Measurements from ENCODE around the gene POU2AF2.
"Not testable (repeated sequence)": the region's sequence is repeated elsewhere in the genome, so short reads cannot be mapped to it uniquely, and the experiment has no call there.

The POU2AF2 gene

DNA sequence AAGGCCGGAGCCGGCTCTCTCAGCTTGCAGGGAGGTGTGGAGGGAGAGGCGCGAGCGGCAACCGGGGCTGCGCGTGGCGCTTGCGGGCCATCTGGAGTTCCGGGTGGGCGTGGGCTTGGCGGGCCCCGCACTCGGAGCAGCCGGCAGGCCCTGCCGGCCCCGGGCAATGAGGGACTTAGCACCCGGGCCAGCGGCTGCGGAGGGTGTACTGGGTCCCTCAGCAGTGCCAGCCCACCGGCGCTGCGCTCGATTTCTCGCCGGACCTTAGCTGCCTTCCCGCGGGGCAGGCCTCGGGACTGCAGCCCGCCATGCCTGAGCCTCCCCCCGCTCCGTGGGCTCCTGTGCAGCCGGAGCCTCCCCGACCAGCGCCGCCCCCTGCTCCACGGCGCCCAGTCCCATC is 23.6 kb upstream of the POU2AF2 start:
- H3K4me1 ChIP-seq (ENCODE audit: control insufficient read depth, insufficient read depth, low read length); H3K9me3 ChIP-seq (ENCODE audit: control insufficient read depth, low read length); H3K4me3 ChIP-seq (ENCODE audit: insufficient read depth, low read depth, low read length); H3K36me3 ChIP-seq (ENCODE audit: control insufficient read depth, insufficient read depth, low read length); H3K27ac ChIP-seq (ENCODE audit: insufficient read depth, low read depth, low read length, poor library complexity, severe bottlenecking); H3K27me3 ChIP-seq (ENCODE audit: control insufficient read depth, insufficient read depth, low read length, poor library complexity, severe bottlenecking): not testable (repeated sequence)
- WGBS, 2 experiments, result 94% methylated on average over 39 of the region's 39 CpGs

DNA sequence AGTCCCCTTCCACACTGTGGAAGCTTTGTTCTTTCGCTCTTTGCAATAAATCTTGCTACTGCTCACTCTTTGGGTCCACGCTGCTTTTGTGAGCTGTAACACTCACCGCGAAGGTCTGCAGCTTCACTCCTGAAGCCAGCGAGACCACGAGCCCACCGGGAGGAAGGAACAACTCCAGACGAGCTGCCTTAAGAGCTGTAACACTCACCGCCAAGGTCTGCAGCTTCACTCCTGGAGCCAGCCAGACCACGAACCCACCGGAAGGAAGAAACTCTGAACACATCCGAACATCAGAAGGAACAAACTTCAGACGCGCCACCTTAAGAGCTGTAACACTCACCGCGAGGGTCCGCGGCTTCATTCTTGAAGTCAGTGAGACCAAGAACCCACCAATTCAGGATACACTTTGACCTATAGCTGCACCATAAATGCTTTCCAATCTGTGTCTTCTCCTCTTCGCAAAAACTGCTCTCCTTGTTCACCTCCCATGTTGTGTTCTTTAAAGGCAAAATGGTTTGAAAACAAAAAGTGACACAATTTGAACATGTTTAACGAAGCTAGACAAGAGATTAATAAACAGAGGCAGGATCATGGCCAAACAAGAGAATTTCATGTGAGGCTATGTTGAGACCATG is 22.6 kb upstream of the POU2AF2 start:
- H3K9me3 ChIP-seq (ENCODE audit: control insufficient read depth, low read length); H3K36me3 ChIP-seq (ENCODE audit: control insufficient read depth, insufficient read depth, low read length); H3K4me3 ChIP-seq (ENCODE audit: insufficient read depth, low read depth, low read length); H3K27ac ChIP-seq (ENCODE audit: insufficient read depth, low read depth, low read length, poor library complexity, severe bottlenecking); H3K27me3 ChIP-seq (ENCODE audit: control insufficient read depth, insufficient read depth, low read length, poor library complexity, severe bottlenecking); H3K4me1 ChIP-seq (ENCODE audit: control insufficient read depth, insufficient read depth, low read length): not testable (repeated sequence)
- 93% methylated on average over 20 of the region's 20 CpGs for WGBS, 2 experiments

DNA sequence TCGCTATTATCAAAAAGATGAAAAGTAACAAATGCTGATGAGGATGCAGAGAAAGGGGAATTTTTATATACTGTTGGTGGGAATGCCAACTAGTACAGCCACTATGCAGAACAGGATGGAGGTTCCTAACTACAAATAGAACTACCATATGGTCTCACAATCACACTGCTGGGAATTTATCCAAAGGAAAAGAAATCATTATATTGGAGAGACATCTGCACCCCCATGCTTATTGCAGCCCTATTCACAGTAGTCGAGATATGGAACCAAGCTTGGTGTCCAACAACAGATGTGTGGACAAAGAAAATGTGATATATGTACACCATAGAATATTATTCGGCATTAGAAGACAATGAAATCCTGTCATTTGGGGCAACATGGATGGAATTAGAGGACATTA is 19.6 kb upstream of the POU2AF2 start:
- Histone ChIP-seq H3K27me3 (ENCODE audit: control insufficient read depth, insufficient read depth, low read length, poor library complexity, severe bottlenecking) (no peaks in the 10 kb centered on the region), H3K4me3 (ENCODE audit: insufficient read depth, low read depth, low read length) (no peak overlapping the region), H3K9me3 (ENCODE audit: control insufficient read depth, low read length) (no peaks in the 10 kb centered on the region), H3K27ac (ENCODE audit: insufficient read depth, low read depth, low read length, poor library complexity, severe bottlenecking) (no peak overlapping the region), H3K36me3 (ENCODE audit: control insufficient read depth, insufficient read depth, low read length) (no peaks in the 10 kb centered on the region), H3K4me1 (ENCODE audit: control insufficient read depth, insufficient read depth, low read length) (no peaks in the 10 kb centered on the region)
- WGBS, 2 experiments, result 83 to 86% methylated on average over 3 of the region's 3 CpGs

DNA sequence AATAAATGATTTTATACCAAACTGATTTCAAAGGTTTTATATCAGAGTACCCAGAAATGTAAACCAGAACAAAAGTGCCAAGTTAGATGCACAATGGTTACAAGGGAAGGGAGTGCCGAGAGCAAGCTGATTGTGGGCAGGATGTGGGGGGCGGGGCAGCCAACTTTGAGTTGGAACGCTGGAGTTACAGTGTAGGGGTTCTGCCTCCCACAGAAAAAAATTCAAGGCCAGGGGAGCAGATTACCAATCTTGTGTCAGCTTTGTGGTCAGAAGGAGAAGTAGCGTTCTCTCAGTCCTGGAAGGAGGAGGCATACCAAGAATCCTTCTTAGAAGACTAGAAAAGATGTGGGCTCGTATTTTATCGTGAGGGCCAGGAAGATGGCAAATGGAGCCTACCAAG is 15.9 kb upstream of the POU2AF2 start:
- H3K27me3 ChIP-seq (ENCODE audit: control insufficient read depth, insufficient read depth, low read length, poor library complexity, severe bottlenecking), result no peaks in the 10 kb centered on the region
- no peak overlapping the region for H3K4me3 ChIP-seq (ENCODE audit: insufficient read depth, low read depth, low read length)
- no peaks in the 10 kb centered on the region for H3K4me1 ChIP-seq (ENCODE audit: control insufficient read depth, insufficient read depth, low read length)
- no peak overlapping the region for H3K27ac ChIP-seq (ENCODE audit: insufficient read depth, low read depth, low read length, poor library complexity, severe bottlenecking)
- WGBS, 2 experiments, result 86 to 89% methylated on average over 6 of the region's 6 CpGs
- no peaks in the 10 kb centered on the region for H3K36me3 ChIP-seq (ENCODE audit: control insufficient read depth, insufficient read depth, low read length)
- H3K9me3 ChIP-seq (ENCODE audit: control insufficient read depth, low read length), result no peaks in the 10 kb centered on the region

DNA sequence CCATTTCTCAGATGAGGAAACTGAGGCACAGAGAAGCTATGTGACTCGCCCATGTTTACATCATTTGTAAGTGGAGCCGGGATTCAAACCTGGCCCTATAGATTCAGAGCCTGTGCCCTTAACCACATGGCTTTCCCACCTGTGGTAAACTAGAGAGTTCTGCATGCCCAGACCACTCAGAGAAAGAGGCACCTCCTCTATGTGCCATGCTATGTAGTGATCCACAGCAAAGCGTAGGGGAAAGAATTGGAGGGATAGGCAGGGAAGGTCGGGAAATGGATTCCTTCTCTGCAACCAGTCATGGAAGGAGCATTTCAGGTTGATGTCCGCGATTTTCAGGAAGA is 15.4 kb upstream of the POU2AF2 start:
- Histone ChIP-seq H3K27ac (ENCODE audit: insufficient read depth, low read depth, low read length, poor library complexity, severe bottlenecking) (no peak overlapping the region), H3K4me3 (ENCODE audit: insufficient read depth, low read depth, low read length) (no peak overlapping the region), H3K27me3 (ENCODE audit: control insufficient read depth, insufficient read depth, low read length, poor library complexity, severe bottlenecking) (no peaks in the 10 kb centered on the region), H3K9me3 (ENCODE audit: control insufficient read depth, low read length) (no peaks in the 10 kb centered on the region), H3K36me3 (ENCODE audit: control insufficient read depth, insufficient read depth, low read length) (no peaks in the 10 kb centered on the region), H3K4me1 (ENCODE audit: control insufficient read depth, insufficient read depth, low read length) (no peaks in the 10 kb centered on the region)
- 56 to 57% methylated on average over 6 of the region's 6 CpGs for WGBS, 2 experiments

- Histone ChIP-seq H3K27me3 (ENCODE audit: control insufficient read depth, insufficient read depth, low read length, poor library complexity, severe bottlenecking) (no peaks in the 10 kb centered on the region), H3K27ac (ENCODE audit: insufficient read depth, low read depth, low read length, poor library complexity, severe bottlenecking) (no peak overlapping the region), H3K36me3 (ENCODE audit: control insufficient read depth, insufficient read depth, low read length) (no peaks in the 10 kb centered on the region), H3K4me3 (ENCODE audit: insufficient read depth, low read depth, low read length) (no peak overlapping the region), H3K4me1 (ENCODE audit: control insufficient read depth, insufficient read depth, low read length) (no peaks in the 10 kb centered on the region), H3K9me3 (ENCODE audit: control insufficient read depth, low read length) (no peaks in the 10 kb centered on the region)
- 80% methylated on average over 3 of the region's 3 CpGs for WGBS, 2 experiments
Observed at GRCh38 chr11:111231836-111232235, 13.7 kb upstream of the POU2AF2 start.

DNA sequence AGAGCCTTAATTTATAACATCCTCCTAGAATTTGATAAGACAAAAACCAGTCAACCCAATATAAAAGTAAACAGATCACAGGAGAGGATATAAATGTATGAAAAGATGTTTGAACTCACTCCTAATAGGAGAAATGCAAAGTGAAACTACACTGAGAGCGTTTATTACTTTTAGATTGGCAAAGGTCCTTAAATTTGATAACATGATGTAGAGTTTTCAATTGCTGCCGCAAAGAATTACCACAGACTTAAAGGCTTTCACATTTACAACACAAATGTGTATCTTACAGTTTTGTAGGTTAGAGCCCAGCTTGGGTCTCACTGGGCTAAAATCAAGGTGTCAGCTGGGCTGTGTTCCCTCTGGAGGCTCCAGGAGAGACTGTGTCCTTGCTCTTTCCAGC is 9.1 kb upstream of the POU2AF2 start:
- H3K9me3 ChIP-seq (ENCODE audit: control insufficient read depth, low read length), result no peaks in the 10 kb centered on the region
- WGBS, 2 experiments, result 88 to 100% methylated on average over 2 of the region's 2 CpGs
- H3K27me3 ChIP-seq (ENCODE audit: control insufficient read depth, insufficient read depth, low read length, poor library complexity, severe bottlenecking), result no peaks in the 10 kb centered on the region
- no peak overlapping the region for H3K4me3 ChIP-seq (ENCODE audit: insufficient read depth, low read depth, low read length)
- H3K27ac ChIP-seq (ENCODE audit: insufficient read depth, low read depth, low read length, poor library complexity, severe bottlenecking), result no peak overlapping the region
- no peaks in the 10 kb centered on the region for H3K36me3 ChIP-seq (ENCODE audit: control insufficient read depth, insufficient read depth, low read length)
- H3K4me1 ChIP-seq (ENCODE audit: control insufficient read depth, insufficient read depth, low read length), result no peaks in the 10 kb centered on the region

GRCh38 chr11:111237926-111238325 is 7.6 kb upstream of the POU2AF2 start:
- 60 to 80% methylated on average over 1 of the region's 1 CpG for WGBS, 2 experiments
- Histone ChIP-seq H3K4me3 (ENCODE audit: insufficient read depth, low read depth, low read length) (no peak overlapping the region), H3K27me3 (ENCODE audit: control insufficient read depth, insufficient read depth, low read length, poor library complexity, severe bottlenecking) (no peaks in the 10 kb centered on the region), H3K9me3 (ENCODE audit: control insufficient read depth, low read length) (no peaks in the 10 kb centered on the region), H3K36me3 (ENCODE audit: control insufficient read depth, insufficient read depth, low read length) (no peaks in the 10 kb centered on the region), H3K27ac (ENCODE audit: insufficient read depth, low read depth, low read length, poor library complexity, severe bottlenecking) (no peak overlapping the region), H3K4me1 (ENCODE audit: control insufficient read depth, insufficient read depth, low read length) (no peaks in the 10 kb centered on the region)

DNA sequence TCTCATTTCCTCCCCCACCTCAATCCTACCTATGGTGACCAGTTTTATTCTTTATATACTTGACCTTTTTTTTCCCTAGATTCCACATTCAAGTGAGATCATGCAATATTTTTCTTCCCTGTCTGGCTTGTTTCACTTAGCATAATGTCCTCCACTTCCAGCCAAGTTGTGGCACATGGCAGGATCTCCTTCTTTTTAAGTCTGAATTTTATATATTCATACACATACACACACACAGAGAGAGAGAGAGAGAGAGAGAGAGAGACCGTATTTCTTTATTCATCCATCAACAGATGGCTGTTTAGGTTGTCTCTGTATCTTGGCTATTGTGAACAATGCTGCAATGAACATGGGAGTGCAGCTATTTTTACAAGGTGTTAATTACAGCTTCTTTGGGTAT is 1.4 kb downstream of the POU2AF2 start:
- no peak overlapping the region for H3K4me3 ChIP-seq (ENCODE audit: insufficient read depth, low read depth, low read length)
- H3K36me3 ChIP-seq (ENCODE audit: control insufficient read depth, insufficient read depth, low read length), result no peaks in the 10 kb centered on the region
- WGBS, 2 experiments, result no CpG with 5 or more reads among the region's 1 CpG
- H3K27ac ChIP-seq (ENCODE audit: insufficient read depth, low read depth, low read length, poor library complexity, severe bottlenecking), result no peak overlapping the region
- H3K9me3 ChIP-seq (ENCODE audit: control insufficient read depth, low read length), result no peaks in the 10 kb centered on the region
- no peaks in the 10 kb centered on the region for H3K27me3 ChIP-seq (ENCODE audit: control insufficient read depth, insufficient read depth, low read length, poor library complexity, severe bottlenecking)
- H3K4me1 ChIP-seq (ENCODE audit: control insufficient read depth, insufficient read depth, low read length), result no peaks in the 10 kb centered on the region

DNA sequence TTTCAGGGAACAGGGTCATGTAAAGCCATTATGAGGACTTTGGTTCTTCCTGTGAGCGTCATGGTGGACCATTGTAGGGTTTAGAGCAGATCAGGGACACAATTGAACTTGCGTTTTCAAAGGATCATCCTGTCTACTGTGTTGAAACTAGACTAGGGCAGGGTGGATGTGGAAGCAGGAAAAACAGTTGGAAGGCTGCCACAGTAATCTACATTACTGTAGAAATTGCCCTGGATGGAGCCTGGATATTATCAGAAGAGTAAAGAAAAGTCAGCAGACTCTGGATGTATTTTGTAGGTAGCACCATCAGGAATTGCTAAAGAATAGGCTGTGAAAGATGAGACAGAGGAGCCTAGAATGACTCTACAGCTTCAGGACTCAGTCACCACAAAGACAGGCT is 5.4 kb downstream of the POU2AF2 start:
- WGBS, 2 experiments, result 89 to 95% methylated on average over 2 of the region's 2 CpGs
- H3K9me3 ChIP-seq (ENCODE audit: control insufficient read depth, low read length), result no peaks in the 10 kb centered on the region
- no peak overlapping the region for H3K27ac ChIP-seq (ENCODE audit: insufficient read depth, low read depth, low read length, poor library complexity, severe bottlenecking)
- H3K4me3 ChIP-seq (ENCODE audit: insufficient read depth, low read depth, low read length), result no peak overlapping the region
- no peaks in the 10 kb centered on the region for H3K36me3 ChIP-seq (ENCODE audit: control insufficient read depth, insufficient read depth, low read length)
- H3K27me3 ChIP-seq (ENCODE audit: control insufficient read depth, insufficient read depth, low read length, poor library complexity, severe bottlenecking), result no peaks in the 10 kb centered on the region
- no peaks in the 10 kb centered on the region for H3K4me1 ChIP-seq (ENCODE audit: control insufficient read depth, insufficient read depth, low read length)

- Histone ChIP-seq H3K27ac (ENCODE audit: insufficient read depth, low read depth, low read length, poor library complexity, severe bottlenecking) (no peak overlapping the region), H3K4me1 (ENCODE audit: control insufficient read depth, insufficient read depth, low read length) (no peaks in the 10 kb centered on the region), H3K36me3 (ENCODE audit: control insufficient read depth, insufficient read depth, low read length) (no peaks in the 10 kb centered on the region), H3K27me3 (ENCODE audit: control insufficient read depth, insufficient read depth, low read length, poor library complexity, severe bottlenecking) (no peaks in the 10 kb centered on the region), H3K4me3 (ENCODE audit: insufficient read depth, low read depth, low read length) (no peak overlapping the region), H3K9me3 (ENCODE audit: control insufficient read depth, low read length) (no peaks in the 10 kb centered on the region)
- 96 to 100% methylated on average over 1 of the region's 1 CpG for WGBS, 2 experiments
Observed at GRCh38 chr11:111253131-111253530, 7.6 kb downstream of the POU2AF2 start.

Measured in ectodermal cell (in vitro differentiated cells).